OCI-LY7 (cell line): ENCODE measurements around the gene NAA20. TPM values are rescaled to one million over a fixed set of nuclear protein-coding genes. Genes with fewer than 3 reads are reported as not detected.

Experiments used
- BruUV-seq: library from RNA; stranded (reverse); fragments of 400-500 nt; replicated peaks from 2 replicates; lab custom pipeline; 2021; lab: Mats Ljungman, UMichigan
- CTCF ChIA-PET: fragments of 300-600 bp; sonication (Branson Sonifier 250); formaldehyde crosslinking; loops from one replicate; lab custom pipeline; 2022; ENCODE audit warnings: antibody characterized with exemption; ENCODE audit not compliant: unreplicated experiment; lab: Charles Lee
- POLR2A ChIA-PET: fragments of 300-600 bp; sonication (Branson Sonifier 250); formaldehyde crosslinking; loops from one replicate; lab custom pipeline; 2022; ENCODE audit warnings: antibody characterized with exemption; lab: Charles Lee
- DNase-seq: peaks from one replicate; pipeline ENCODE4 v3.0.0-alpha.2; 2015; ENCODE audit warnings: low spot score
- H2AFZ ChIP-seq: fragments of 200-600 bp; sonication (generic), shearing (Covaris generic); 2 replicates; pipeline ENCODE4 v1.6.1; 2014; ENCODE audit warnings: mild to moderate bottlenecking, antibody characterized with exemption, low read length, moderate library complexity
- H3K27ac ChIP-seq: fragments of 200-600 bp; sonication (generic); 2 replicates; pipeline ENCODE4 v1.5.1; 2014; ENCODE audit warnings: mixed run types, low read depth, mild to moderate bottlenecking, moderate library complexity, low read length, inconsistent platforms; ENCODE audit not compliant: poor library complexity, severe bottlenecking
- H3K36me3 ChIP-seq: fragments of 200-600 bp; sonication (generic); 2 replicates; pipeline ENCODE4 v1.6.1; 2014; ENCODE audit warnings: mild to moderate bottlenecking, antibody characterized with exemption, low read length, moderate library complexity, mixed read lengths; ENCODE audit not compliant: insufficient read depth
- H3K4me1 ChIP-seq: fragments of 200-600 bp; sonication (generic); 2 replicates; pipeline ENCODE4 v1.5.1; 2014; ENCODE audit warnings: mild to moderate bottlenecking, low read length; ENCODE audit not compliant: insufficient read depth, poor library complexity, severe bottlenecking
- H3K4me2 ChIP-seq: fragments of 200-600 bp; sonication (generic); 2 replicates; pipeline ENCODE4 v1.6.1; 2014; ENCODE audit warnings: mild to moderate bottlenecking, low read length
- H3K4me3 ChIP-seq: fragments of 200-600 bp; sonication (generic); 2 replicates; pipeline ENCODE4 v1.5.1; 2014; ENCODE audit warnings: mild to moderate bottlenecking, low read depth, low read length; ENCODE audit not compliant: poor library complexity, severe bottlenecking
- H3K79me2 ChIP-seq: fragments of 200-600 bp; sonication (generic); 2 replicates; pipeline ENCODE4 v1.6.1; 2016; ENCODE audit warnings: low read depth, mild to moderate bottlenecking, low read length, moderate library complexity, mixed read lengths; ENCODE audit not compliant: insufficient read depth
- H3K9me2 ChIP-seq: fragments of 200-600 bp; sonication (generic); 2 replicates; pipeline ENCODE4 v1.6.1; 2016; ENCODE audit warnings: mild to moderate bottlenecking, low read length, mixed read lengths; ENCODE audit not compliant: insufficient read depth
- H3K9me3 ChIP-seq: fragments of 200-600 bp; sonication (generic); 2 replicates; pipeline ENCODE4 v1.6.1; 2014; ENCODE audit warnings: mild to moderate bottlenecking, mixed run types, low read length, mixed read lengths
- H4K20me1 ChIP-seq: fragments of 200-600 bp; sonication (generic); 2 replicates; pipeline ENCODE4 v1.6.1; 2014; ENCODE audit warnings: mild to moderate bottlenecking, antibody characterized with exemption, low read length, moderate library complexity, mixed read lengths; ENCODE audit not compliant: insufficient read depth
- CTCF ChIP-seq: fragments of 200-600 bp; sonication (generic); conservative IDR thresholded peaks from 2 replicates; pipeline ENCODE4 v1.5.1; 2014; ENCODE audit warnings: mild to moderate bottlenecking, antibody characterized with exemption, low read length, moderate library complexity, mixed read lengths
- EZH2phosphoT487 ChIP-seq: fragments of 200-600 bp; sonication (generic); IDR thresholded peaks from 2 replicates; pipeline ENCODE4 v1.6.1; 2018; ENCODE audit warnings: low read depth, borderline replicate concordance, mild to moderate bottlenecking, mixed run types, antibody characterized with exemption, low read length, moderate library complexity, mixed read lengths
- intact Hi-C: fragments of 100-400 bp; cut with micrococcal nuclease; formaldehyde crosslinking; loops from one replicate; pipeline ENCODE4 v1.10.0; 2022; ENCODE audit not compliant: unreplicated experiment
- total RNA-seq, 2 experiments: library from RNA; depleted of rRNA in 1 of 2; stranded (reverse); fragments of >200 nt in 1 of 2; shearing (Covaris generic) in 1 of 2; gene quantifications; 2 replicates each; pipeline ENCODE4 v1.2.3, GENCODE V29; 2014 to 2022

Gene NAA20
- total RNA-seq, 2 experiments from 2014 or later: 37.5 to 62.4 TPM

- no peaks in the 10 kb centered on the region for H3K9me3 ChIP-seq
- H3K79me2 ChIP-seq: no peaks in the 10 kb centered on the region
- no peak overlapping the region for H3K27ac ChIP-seq
- TF ChIP-seq EZH2phosphoT487 (no peak), CTCF (no peak)
- no peaks in the 10 kb centered on the region for H3K9me2 ChIP-seq
- no peaks in the 10 kb centered on the region for H3K36me3 ChIP-seq
- H3K4me2 ChIP-seq: no peak overlapping the region
- POLR2A ChIA-PET: interaction anchor here (0.6 kb wide), 2 partner anchors 19 to 411 kb away, joined by 3 to 4 read pairs; no protein-coding TSS in a partner anchor
- CTCF ChIA-PET: no interaction called here
- intact Hi-C loops: no loop called here
- no TSS peak for BruUV-seq
- no peaks in the 10 kb centered on the region for H4K20me1 ChIP-seq
- no peaks in the 10 kb centered on the region for H3K4me1 ChIP-seq
- no peak overlapping the region for H3K4me3 ChIP-seq
- H2AFZ ChIP-seq: no peak overlapping the region
- no peak for DNase-seq
These were observed 59.3 kb downstream of the NAA20 start for GRCh38 chr20:20076297-20077065.

DNA sequence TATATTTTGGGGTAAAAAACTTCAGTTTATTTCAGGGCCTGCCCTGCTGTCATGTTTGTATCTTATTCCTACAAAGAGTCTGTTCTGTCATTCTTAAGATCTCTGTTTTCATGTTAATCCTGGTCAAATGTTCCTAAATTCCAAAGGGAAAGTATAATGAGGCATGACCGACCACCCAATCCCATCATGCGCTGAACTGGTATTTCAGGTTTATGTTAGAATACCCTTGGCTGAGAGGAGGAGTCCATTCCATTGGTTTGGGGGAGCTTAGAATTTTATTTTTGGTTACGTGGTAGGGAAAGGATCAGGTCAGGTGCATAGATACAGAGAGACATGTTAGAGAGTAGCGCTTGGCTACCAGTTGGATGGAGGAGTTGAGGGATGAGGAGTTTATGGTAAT, 60.9 kb downstream of the NAA20 start:
- Histone ChIP-seq H2AFZ (no peak overlapping the region), H3K9me2 (no peaks in the 10 kb centered on the region), H3K9me3 (no peaks in the 10 kb centered on the region), H3K4me3 (no peak overlapping the region), H3K36me3 (no peaks in the 10 kb centered on the region), H3K27ac (no peak overlapping the region), H3K79me2 (no peaks in the 10 kb centered on the region), H3K4me2 (no peak overlapping the region), H3K4me1 (no peaks in the 10 kb centered on the region), H4K20me1 (no peaks in the 10 kb centered on the region)
- CTCF ChIA-PET: no interaction called here
- BruUV-seq: no TSS peak
- POLR2A ChIA-PET: no interaction called here
- DNase-seq: no peak
- TF ChIP-seq CTCF: no peak
- TF ChIP-seq EZH2phosphoT487: no peak
- intact Hi-C loops: no loop called here

GRCh38 chr20:20079102-20079784, 62.1 kb downstream of the NAA20 start:
- Histone ChIP-seq H4K20me1 (no peaks in the 10 kb centered on the region), H3K36me3 (no peaks in the 10 kb centered on the region), H2AFZ (no peak overlapping the region), H3K27ac (no peak overlapping the region), H3K4me3 (no peak overlapping the region), H3K9me3 (no peaks in the 10 kb centered on the region), H3K79me2 (no peaks in the 10 kb centered on the region), H3K4me2 (no peak overlapping the region), H3K9me2 (no peaks in the 10 kb centered on the region), H3K4me1 (no peaks in the 10 kb centered on the region)
- no peak for DNase-seq
- ChIA-PET POLR2A (interaction anchor here (0.6 kb wide), 1 partner anchor 1314 kb away, joined by 3 read pairs; no protein-coding TSS in a partner anchor), CTCF (no interaction called here)
- intact Hi-C loops: no loop called here
- no peak for TF ChIP-seq EZH2phosphoT487
- TF ChIP-seq CTCF: no peak
- no TSS peak for BruUV-seq
